HG02885 (cell line): ENCODE data around the gene IL31.

Experiments
- ATAC-seq: cut with Tn5 transposase; IDR thresholded peaks from one replicate; pipeline ENCODE4 v1.9.1; 2021; ENCODE audit warnings: mild to moderate bottlenecking; ENCODE audit not compliant: unreplicated experiment, poor library complexity

IL31 gene

DNA sequence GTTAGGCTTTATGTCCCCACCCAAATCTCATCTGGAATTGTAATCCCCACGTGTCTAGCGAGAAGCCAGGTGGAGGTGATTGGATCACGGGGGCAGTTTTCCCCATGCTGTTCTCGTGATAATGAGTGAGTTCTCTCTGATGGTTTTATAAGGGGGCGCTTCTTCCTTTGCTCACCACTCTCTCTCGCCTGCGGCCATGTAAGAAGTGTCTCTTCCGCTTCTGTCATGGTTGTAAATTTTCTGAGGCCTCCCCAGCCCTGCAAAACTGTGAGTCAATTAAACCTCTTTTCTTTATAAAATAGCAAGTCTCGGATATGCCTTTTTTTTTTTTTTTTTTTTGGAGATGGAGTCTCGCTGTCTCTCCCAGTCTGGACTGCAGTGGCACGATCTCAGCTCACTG, 13.3 kb downstream of the IL31 start:
- no peak for ATAC-seq

DNA sequence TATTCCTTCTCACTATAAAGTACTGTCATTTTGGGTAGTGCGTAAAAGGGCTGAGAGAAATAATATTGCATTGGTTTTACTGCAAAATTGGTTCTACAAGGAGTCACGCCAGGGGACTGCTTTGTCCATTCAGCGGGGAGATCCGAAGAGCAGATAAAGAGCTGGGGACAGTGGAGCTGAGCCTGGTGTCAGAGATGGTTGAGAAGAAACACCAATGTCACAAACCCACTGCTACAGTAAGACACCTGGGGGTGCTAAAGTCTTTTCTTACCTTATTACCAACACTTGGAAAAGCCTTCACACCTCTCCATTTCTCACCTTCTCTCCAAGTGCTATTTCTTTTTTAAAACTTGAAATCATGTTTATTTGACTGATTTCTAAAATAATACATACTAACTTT, 14.1 kb downstream of the IL31 start:
- ATAC-seq = no peak

DNA sequence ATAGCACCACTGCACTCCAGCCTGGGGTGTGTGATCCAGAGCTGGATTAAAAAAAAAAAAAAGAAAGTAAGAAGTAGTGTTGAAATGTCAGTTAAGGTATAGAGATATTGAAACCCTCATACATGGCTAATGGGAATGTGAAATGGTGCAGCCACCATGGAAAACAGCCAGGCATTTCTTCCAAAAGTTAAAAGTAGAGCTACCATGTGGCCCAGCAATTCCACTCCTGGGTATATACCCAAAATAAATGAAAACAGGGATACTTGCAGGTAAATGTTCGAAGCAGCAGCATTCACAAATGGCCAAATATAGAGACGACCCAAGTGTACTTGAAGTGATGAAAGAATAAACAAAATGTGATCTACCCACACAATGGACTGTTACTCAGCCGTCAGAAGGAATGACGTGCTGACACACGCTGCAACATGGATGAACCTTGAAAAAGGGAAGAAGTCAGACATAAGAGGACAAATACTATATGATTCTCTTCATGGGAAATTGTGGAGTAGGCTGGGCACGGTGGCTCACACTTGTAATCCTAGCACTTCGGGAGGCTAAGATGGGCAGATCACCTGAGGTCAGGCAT, 15.2 kb downstream of the IL31 start:
- ATAC-seq = no peak

DNA sequence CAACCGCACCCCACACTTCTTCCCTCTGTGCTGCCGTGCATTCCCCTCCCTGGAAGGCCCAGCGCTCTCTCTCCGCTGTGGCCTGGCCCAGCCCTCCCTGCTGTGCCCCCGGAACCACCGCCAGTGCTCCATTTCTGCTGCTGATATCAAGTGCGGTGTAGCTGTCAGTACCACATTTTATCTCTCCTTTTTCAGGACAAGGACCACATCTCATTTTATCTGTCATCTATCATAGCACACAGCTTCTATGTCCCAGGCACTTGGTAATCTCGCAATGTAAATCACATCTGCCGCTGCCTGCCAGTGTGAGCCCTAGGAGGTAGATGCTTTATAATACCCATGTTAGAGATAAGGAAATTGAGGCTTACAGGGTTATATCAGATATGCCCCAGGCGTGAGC, 18.3 kb downstream of the IL31 start:
- ATAC-seq = no peak

DNA sequence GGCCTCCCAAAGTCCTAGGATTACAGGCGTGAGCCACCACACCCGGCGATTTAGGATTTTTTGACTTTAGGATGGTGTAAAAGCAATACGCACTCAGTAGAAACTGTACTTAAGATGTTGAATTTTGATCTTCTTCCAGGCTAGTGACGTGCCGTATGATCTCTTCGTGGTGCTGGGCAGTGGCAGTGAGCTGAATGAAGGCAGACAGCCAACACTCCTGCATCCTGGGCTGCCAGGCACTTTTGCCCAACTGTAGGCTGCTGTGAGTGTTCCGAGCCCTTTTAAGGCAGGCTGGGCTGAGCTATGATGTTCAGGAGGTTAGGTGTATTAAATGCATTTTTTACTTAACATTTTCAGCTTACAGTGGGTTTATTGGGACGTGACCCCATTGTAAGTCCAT, 21.3 kb downstream of the IL31 start:
- no peak for ATAC-seq

DNA sequence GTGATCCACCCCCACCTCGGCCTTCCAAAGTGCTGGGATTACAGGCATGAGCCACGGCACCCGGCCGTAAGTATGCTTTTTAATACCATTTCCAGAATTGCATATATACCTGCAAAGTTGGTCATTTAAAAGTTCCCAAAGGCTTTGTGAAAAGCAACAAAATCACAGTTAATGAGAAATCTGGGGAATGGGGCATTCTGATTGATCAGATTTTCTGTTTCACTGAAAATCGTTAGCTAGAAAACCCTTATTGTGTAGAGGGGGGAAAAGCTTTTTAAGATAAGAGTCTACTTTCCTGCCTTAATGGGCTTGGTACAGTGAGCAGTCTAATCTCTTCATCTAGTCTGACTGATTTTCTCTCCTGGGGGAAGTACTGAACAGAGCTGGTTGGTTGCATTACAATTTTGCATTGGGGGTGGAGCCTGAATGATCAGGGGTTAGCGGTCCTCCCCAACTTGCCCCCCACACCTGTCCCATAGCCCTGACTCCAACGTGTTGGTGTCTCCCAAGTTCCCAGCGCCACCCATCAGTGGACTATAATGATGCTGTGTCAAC, 23.8 kb downstream of the IL31 start:
- ATAC-seq = no peak

DNA sequence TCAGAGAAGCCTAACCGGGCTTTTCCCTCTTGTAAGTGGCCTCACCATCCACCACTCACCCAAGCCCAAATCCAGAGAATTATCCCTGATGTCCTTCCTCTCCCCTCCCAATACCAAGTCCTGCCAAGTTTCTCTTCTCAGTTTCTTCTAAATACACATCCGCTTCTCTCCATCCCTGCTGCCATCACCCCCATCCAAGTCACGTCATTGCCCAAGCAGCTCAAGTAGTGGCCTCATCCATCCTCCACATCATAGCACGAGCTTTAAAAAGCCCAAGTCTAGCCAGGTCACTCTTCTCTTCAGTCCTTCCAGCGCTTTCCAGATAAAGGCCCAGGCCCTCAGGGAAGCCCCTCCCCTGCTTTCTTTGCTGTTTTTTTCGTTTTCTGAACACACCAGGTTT, 25.4 kb downstream of the IL31 start:
- no peak for ATAC-seq

DNA sequence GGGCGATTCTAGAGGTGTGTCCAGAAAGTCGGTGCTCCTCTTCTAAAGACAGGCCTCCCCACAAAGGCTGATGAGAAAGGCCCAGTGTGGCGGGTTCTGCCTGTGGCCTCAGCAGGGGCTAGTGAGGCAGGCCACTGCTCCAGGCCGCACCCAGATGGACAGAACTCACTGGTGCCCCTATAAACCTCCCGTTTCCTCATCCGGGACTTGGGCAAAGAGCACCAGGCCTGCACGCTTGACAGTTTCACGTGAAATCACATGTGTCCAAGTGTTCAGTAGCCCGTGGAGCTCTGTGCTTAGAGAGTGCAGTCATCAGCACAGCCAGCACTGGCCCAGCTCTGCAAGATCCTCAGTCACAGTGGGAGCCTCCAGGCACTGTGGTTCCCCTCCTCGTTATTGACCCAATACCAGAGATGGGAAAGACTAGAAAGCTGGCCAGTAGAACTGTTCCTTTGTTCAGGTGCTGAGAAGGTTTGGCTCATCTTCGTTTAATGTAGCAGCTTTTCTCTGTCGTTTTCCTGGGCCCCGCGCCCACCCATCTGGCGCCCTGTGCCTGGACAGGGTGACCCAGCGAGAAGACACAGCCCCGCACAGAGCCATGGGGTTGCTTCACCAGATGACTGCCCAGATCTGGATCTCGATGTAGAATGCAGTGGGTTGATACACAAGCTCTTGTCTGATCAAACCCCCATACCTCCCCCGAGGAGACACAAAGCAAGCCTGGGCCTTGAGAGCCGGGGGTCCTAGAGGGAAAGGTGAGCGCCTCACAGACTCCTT, 26.3 kb downstream of the IL31 start:
- no peak for ATAC-seq

DNA sequence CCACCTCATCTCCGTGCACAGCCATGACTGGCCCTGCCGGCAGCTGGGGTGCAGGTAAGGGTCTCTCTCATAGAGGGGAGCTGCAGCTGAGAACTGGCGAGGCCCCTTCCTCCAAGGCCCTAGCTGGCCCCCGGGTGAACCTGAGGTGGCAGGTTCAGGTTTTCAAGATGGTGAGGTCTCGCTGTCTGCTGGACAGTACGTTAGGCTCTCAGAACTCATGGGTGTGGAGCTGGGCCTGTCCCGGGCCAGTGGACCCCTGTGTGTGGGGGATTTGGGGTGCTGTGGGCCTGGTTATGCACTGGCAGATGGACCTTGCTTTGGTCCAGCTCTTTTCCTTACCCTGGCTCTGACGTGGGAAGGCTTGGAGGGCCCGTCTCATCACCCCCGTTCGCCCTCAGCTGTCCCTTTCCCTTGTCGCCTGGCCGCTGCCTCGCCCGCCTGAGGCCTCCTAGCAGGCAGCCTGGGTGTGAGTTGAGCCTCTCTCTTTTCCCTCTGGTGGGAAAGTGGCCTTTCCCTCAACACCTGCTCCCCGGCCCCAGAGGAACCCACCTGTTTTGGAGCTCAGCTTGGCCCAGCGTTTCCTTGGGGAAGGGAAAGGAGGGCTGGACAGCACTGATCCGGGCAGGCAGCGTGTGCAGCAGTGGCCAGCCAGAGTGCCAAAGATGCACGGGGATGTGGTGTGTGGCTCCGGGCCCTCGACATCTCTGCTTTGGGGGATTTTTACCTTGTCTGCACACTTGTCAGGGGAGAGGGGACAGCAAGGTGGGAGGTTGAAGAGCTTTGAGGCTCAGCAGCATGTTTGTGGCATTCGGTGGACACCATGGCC, 28.3 kb downstream of the IL31 start:
- no peak for ATAC-seq

DNA sequence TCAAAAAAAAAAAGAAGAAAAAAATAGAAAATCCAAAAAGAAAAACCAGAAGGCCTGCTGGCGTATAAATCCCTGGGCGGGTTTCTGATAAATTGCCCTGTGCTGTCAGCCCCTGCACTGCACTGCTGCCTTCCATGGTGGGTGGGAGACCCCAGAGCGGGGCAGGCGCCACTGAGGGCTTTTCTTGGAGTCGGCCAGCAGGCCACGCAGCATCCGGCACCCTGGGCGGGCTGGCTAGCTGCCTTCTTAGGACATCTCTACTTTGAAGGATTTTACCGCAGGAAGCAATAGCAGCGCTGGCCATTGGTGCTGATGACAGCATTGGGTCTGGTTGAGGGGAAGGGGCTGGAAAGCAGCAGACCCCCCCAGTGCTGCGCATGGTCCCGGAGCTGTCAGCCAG, 29.1 kb downstream of the IL31 start:
- ATAC-seq = no peak

DNA sequence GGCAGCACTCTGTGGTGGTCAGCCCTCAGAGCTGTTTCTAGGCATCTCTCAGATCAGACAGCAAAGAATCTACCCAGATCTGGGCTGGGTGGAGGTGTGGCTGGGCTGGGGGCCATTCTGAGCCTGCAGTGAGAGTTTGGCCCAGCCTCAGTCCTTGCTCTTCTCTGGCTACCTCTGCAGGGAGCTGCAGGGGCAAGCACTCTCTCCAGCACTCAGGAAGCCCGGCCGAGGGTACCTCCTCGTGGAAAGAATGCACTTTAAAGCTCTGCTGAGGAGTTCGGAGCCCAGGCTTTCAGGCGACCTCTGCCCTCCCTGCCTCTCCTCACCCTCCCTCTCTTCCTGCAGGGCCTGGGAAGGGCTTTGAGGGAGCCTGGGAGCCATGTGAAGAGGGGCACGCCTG, 31.2 kb downstream of the IL31 start:
- no peak for ATAC-seq

DNA sequence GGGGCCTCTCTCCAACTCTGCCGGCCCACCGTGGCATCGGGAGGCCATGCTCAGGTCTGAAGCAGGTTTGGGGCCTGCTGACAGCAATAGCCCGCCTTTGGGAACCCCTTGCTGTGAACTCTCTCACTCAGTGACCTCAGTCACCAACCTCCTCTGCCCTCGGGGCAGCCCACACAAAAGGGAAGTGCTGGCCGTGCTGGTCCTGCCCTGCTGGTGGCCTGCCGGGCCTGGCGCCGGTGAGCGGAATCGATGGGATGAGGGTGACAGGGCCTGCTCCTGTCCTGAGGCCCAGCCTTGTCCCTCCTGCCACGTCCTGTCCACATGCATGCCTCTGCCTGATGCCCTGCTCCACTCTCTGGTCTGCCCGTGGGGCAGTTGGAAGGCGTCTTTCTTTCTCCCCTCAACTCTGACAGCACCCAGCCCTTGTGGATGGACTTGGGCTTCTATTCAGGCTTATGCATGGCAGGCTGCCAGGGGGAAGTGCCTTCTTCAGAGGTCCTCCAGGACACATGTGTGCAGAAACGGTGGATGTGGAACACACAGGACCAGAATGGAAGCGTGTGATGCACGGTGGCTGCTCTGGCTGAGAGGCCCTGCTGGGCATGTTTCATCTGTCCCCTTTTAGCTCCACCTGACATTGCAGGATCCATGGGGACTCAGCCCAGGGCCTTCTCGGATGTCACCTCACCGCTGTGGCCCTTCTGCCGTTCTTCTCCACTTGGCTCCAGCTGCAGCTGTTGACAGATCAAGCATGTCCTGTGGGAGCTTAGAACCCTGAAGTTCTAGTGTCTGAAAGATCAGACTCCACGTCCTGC, 31.9 kb downstream of the IL31 start:
- no peak for ATAC-seq

DNA sequence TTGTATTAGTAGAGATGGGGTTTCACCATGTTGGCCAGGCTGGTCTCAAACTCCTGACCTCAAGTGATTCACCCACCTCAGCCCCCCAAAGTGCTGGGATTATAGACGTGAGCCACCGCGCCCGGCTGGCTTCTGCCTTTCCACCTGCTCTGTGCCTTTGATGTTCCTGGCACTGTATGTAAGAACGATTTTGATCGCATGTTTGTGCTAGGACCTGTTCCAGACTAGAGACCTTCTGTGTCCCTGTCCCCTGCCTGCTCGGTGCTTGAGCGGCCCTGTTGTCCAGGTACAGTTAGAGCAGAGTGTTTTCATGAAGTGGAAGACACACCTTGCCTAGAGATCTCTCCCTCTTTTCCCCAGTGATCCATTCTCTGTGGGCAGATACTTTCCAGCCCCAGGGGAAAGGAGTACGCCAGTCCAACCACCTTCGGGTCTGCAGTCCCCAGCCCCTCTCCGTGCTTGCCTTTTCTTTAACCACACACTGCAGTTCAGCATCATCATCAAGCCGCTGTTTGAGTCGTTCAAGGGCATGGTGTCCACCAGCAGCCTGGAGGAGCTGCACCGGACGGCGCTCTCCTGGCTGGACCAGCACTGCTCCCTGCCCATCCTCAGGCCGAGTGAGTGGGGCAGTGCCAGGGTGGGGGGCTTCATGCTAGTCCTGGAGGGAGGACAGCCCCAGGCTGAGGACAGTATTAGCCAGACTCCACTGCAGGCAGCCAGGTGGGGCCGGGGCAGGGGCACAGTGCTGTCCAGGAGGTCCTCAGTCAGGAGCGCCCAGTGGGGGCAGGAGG, 33.4 kb downstream of the IL31 start:
- ATAC-seq = no peak

DNA sequence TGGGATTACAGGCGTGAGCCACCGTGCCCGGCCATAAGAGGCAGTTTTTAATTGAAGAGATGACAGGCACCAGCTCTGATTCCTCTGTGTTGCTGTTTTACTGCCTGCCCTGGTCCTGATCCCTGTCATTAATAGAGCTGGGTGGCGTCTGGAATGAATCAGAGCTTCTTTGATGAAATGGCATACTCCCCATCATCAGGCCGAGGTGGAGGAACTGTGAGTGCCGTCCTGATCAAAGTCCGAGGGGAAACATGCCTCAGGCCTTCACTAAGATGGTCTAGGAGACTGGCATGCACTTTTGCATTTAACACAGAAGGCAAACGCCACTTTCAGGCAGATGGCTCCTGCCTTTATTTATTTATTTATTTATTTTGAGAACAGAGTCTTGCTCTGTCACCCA, 34.1 kb downstream of the IL31 start:
- ATAC-seq = no peak

DNA sequence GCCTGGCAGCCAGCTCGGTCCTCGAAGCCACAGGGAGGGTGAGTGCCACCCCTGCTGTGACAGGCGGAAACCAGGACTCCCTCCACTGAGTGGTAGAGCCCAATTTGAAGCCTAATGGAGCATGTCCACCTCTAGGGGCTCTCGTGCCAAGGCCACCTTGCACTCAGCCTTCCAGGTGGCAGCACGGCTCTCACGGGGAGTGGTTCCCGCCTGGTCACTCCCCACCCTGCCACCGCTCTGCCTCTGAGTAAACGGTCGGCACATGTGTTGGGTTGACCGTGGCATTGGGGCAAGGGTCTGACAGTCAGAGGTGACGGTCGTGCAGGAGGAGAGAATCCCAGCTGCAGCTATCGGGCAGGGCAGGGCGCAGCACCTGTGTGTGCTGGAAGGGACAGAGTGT, 34.8 kb downstream of the IL31 start:
- ATAC-seq = no peak

DNA sequence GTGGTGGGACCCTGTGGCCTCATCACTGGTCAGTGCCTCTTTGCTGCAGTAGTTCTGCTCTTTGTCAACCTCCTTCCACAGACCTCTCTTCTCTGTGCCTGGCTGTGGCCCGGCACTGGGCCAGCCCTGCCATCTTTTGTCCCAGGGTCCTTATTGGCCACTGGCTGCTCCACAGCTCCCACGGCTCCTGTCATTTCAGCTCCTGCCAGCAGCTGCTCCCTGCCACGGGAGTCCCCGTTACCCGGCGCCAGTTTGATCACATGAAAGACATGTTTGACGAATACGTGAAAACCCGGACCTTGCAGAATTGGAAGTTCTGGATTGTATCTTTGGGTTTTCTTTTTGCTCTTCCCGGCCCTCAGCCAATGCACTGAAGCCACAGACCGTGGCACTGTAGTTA, 35.4 kb downstream of the IL31 start:
- no peak for ATAC-seq

DNA sequence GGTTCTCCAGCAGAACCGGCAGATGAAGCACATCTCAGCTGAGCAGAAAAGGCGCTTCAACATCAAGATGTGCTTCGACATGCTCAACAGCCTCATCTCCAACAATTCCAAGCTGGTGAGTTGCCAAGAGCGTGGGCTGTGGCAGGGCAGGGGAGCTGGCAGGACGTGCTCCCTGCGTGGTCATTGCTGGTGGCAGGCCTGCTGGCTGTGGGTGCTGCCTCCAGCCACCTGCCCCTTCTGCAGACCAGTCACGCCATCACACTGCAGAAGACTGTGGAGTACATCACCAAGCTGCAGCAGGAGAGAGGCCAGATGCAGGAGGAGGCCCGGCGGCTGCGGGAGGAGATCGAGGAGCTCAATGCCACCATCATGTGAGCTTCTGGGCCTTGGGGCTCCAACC, 35.8 kb downstream of the IL31 start:
- ATAC-seq = no peak

DNA sequence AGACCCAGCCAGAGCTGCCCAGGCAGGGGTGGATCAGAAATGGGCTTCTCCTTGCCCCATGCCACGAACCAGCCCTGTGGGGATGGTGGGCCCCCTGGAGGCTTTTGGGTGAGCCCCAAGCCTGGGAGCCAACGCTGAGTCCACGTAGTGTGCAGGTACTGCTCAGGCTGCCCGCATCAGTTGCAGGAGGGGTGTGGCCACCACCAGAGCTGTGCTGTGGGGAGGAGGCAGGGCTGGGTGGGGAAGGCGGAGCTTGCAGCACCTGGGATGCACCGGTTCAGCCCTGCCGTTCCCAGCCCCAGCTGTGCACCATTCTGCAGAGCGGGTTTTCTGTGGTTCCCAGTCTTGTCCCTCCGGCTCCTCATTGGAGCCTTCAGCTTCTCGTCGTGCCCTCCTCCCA, 36.3 kb downstream of the IL31 start:
- no peak for ATAC-seq

DNA sequence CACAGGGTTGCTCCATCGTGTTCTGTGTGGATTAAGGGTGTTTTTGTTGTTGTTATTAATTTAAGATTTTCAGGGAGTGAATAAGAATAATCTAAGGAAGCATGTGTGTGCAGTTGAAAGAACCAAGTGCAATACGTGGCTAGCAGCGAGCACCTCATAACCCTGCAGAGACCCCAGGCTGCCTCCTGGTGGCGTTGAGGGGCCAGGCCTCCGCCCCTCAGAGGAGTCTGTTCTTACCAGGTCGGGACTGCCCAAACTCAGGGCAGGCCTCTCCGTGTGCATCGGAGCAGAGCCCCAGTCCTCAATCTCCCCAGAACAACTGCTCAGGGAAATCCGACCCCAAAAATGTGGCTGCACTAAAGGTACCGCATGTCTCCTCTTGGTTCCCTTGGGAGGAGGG, 36.8 kb downstream of the IL31 start:
- ATAC-seq = no peak
